ENCODE data around the gene TAL1. TPM values are rescaled to one million over a fixed set of nuclear protein-coding genes. Genes with fewer than 3 reads are reported as not detected.

The TAL1 gene
- total RNA-seq, 1 donor from 2014 or later = not detected

- no peaks in the 10 kb centered on the region for H3K36me3 Mint-ChIP-seq (ENCODE audit: unreplicated experiment)
- H3K4me1 Mint-ChIP-seq (ENCODE audit: unreplicated experiment) = peaks cover 6% of the 10 kb centered on the region
- H3K27ac Mint-ChIP-seq (ENCODE audit: unreplicated experiment) = no peak overlapping the region
- H3K4me3 Mint-ChIP-seq (ENCODE audit: unreplicated experiment) = no peak overlapping the region
- peaks cover 42% of the 10 kb centered on the region for H3K27me3 Mint-ChIP-seq (ENCODE audit: unreplicated experiment)
- no peaks in the 10 kb centered on the region for H3K9me3 Mint-ChIP-seq (ENCODE audit: unreplicated experiment)
- no peak for DNase-seq (ENCODE audit: extremely low spot score, unreplicated experiment)
- no peak for TF ChIP-seq CTCF (IDR thresholded peaks at IDR 0.05)
Observed at GRCh38 chr1:47223174-47223920, 8.7 kb downstream of the TAL1 start.

GRCh38 chr1:47222476-47222875, 9.5 kb downstream of the TAL1 start:
- no peak overlapping the region for H3K4me3 Mint-ChIP-seq (ENCODE audit: unreplicated experiment)
- no peak for DNase-seq (ENCODE audit: extremely low spot score, unreplicated experiment)
- H3K27ac Mint-ChIP-seq (ENCODE audit: unreplicated experiment) = no peak overlapping the region
- H3K27me3 Mint-ChIP-seq (ENCODE audit: unreplicated experiment) = peaks cover 34% of the 10 kb centered on the region
- H3K9me3 Mint-ChIP-seq (ENCODE audit: unreplicated experiment) = no peaks in the 10 kb centered on the region
- H3K36me3 Mint-ChIP-seq (ENCODE audit: unreplicated experiment) = no peaks in the 10 kb centered on the region
- no peak for TF ChIP-seq CTCF (IDR thresholded peaks at IDR 0.05)
- H3K4me1 Mint-ChIP-seq (ENCODE audit: unreplicated experiment) = peaks cover 6% of the 10 kb centered on the region

- Mint-ChIP-seq H3K4me1 (ENCODE audit: unreplicated experiment) (no peaks in the 10 kb centered on the region), H3K9me3 (ENCODE audit: unreplicated experiment) (no peaks in the 10 kb centered on the region), H3K27me3 (ENCODE audit: unreplicated experiment) (peaks cover 22% of the 10 kb centered on the region), H3K4me3 (ENCODE audit: unreplicated experiment) (no peak overlapping the region), H3K27ac (ENCODE audit: unreplicated experiment) (no peak overlapping the region), H3K36me3 (ENCODE audit: unreplicated experiment) (no peaks in the 10 kb centered on the region)
- no peak for TF ChIP-seq CTCF (IDR thresholded peaks at IDR 0.05)
- no peak for DNase-seq (ENCODE audit: extremely low spot score, unreplicated experiment)
Observed at GRCh38 chr1:47219590-47220220, 12.3 kb downstream of the TAL1 start.

- Mint-ChIP-seq H3K27me3 (ENCODE audit: unreplicated experiment) (peaks cover 22% of the 10 kb centered on the region), H3K9me3 (ENCODE audit: unreplicated experiment) (no peaks in the 10 kb centered on the region), H3K36me3 (ENCODE audit: unreplicated experiment) (no peaks in the 10 kb centered on the region), H3K27ac (ENCODE audit: unreplicated experiment) (no peak overlapping the region), H3K4me3 (ENCODE audit: unreplicated experiment) (no peak overlapping the region), H3K4me1 (ENCODE audit: unreplicated experiment) (no peaks in the 10 kb centered on the region)
- DNase-seq (ENCODE audit: extremely low spot score, unreplicated experiment) = no peak
- TF ChIP-seq CTCF (IDR thresholded peaks at IDR 0.05) = no peak
Observed at GRCh38 chr1:47219001-47219400, 13.0 kb downstream of the TAL1 start.

- Mint-ChIP-seq H3K27ac (ENCODE audit: unreplicated experiment) (no peak overlapping the region), H3K4me1 (ENCODE audit: unreplicated experiment) (no peaks in the 10 kb centered on the region), H3K9me3 (ENCODE audit: unreplicated experiment) (no peaks in the 10 kb centered on the region), H3K4me3 (ENCODE audit: unreplicated experiment) (no peak overlapping the region), H3K36me3 (ENCODE audit: unreplicated experiment) (no peaks in the 10 kb centered on the region), H3K27me3 (ENCODE audit: unreplicated experiment) (peaks cover 22% of the 10 kb centered on the region)
- TF ChIP-seq CTCF (IDR thresholded peaks at IDR 0.05) = no peak
- no peak for DNase-seq (ENCODE audit: extremely low spot score, unreplicated experiment)
Observed at GRCh38 chr1:47216278-47217059, 15.6 kb downstream of the TAL1 start.
